NT2/D1 (cell line): ENCODE results near the gene KLF13.

ENCODE experiments used
- SUZ12 ChIP-seq: IDR thresholded peaks from 2 replicates; pipeline ENCODE4 v1.6.1; 2011; ENCODE audit not compliant: insufficient read length, insufficient read depth; ENCODE audit errors: extremely low read depth
- ZNF274 ChIP-seq: IDR thresholded peaks from 2 replicates; pipeline ENCODE4 v1.6.1; 2011; ENCODE audit warnings: mild to moderate bottlenecking, low read depth, low read length

- TF ChIP-seq SUZ12 (no peak), ZNF274 (no peak)
These were observed 20.0 kb upstream of the KLF13 start for GRCh38 chr15:31306426-31307269.
